Stimulated activated CD8-positive, alpha-beta memory T cell treated with anti-CD3 and anti-CD28 coated beads, Interleukin-7, amount 100 ng/mL, for 48 hours (primary cell): Measurements from ENCODE around the gene KCTD17.
"Not testable (repeated sequence)": the region's sequence is repeated elsewhere in the genome, so short reads cannot be mapped to it uniquely, and the experiment has no call there.

ENCODE experiments used
- DNase-seq, 2 donors: peaks; one replicate each; pipeline ENCODE4 v3.0.0-alpha.2; 2020; ENCODE audit warnings: low read depth in 1 of 2; ENCODE audit errors: extremely low read depth in 1 of 2

The KCTD17 gene

DNA sequence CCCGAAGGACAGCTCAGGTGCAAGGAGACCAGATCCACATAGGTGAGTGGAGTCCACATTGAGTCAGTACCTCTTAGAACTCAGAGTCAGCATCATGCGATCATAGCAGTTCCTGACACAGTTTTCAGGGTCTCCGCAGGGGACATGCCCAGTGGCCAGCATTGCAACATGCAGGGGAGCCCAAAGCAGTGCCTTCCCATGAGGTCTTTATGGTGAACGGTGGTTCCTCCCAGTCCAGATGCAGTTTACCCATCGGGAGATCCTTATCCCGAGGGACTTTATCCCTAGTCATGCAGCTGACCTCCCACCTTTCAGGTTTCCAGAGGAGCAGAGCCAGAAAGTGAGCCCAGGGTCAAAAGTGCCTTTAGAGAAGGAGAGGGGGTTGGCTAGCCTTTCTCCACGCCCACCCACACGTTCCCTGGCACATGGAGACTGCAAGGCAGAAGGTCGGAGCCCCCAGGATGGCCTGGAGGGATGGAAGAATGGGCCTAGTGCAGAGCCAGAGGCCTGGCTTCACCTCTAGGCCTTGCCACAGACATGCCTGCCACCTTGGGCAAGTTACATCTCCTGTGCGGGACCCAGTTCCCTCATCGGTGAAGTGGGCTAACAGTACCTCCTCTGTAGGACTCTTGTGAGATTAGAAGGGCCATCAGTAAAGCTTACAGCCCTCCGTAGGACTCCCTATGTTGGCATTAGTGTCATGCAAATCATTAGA, 6.4 kb downstream of the KCTD17 start:
- no peak for DNase-seq

DNA sequence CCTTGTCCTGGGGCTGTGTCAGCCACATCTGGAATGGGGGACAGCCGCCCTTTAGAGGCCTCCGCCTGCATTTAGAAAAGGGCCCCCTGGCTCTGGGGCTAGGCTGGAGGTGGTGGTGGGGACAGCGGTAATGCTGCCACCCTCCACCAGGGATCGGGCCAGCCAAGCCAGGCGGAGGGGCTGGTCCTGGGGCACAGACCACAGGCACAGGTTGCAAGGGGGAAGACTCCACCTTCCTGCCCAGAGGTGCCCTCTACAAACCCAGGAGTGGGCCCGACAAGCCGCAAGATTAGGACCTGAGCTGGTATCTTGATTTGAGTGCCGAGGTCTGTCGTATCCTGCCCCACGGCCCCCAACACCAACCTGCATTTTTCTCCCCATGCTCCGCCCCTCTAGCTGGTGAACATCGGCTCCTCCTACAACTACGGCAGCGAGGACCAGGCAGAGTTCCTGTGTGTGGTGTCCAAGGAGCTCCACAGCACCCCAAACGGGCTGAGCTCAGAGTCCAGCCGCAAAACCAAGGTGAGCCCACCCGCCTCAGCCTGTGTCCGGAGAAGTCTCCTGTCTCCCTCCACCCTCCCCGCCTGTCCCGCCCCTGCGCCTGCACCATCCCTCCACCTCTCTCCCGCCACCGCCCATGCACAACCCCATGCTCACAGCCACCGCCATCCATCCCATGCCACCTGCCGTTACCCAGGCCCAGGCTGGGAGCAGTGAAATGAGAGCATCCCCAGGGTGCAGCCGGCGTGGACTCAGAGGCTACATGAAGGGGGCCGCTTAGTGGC, 7.6 kb downstream of the KCTD17 start:
- no peak for DNase-seq

DNA sequence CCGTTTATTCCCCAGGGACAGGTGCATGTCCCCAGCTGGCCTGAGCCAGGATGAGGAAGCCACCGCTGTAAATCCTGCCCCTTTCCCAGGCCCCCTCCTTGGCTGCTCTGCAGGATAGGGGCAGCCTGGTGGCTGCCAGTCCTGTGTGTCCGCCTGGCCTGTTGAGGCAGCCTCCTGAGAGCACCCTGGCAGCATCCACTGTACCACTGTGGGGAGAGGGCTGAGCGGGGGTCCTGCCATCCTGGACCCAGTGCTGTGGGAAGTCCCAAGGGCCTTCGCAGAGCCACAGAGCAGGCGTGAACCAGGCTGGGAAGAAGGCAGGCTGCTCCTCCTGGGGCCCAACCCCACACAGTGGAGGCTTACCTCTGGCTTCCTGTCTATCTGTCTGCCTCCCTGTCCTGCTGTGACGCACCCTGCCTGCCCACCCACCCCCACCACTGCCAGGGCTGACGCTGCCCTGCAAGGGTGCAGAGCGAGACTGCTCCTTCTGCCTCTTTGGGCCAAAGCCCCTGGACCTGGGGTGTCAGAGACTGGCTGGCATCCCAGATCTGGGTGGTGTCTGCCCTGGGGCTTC, 8.4 kb downstream of the KCTD17 start:
- DNase-seq, result peak in 1 of 2 donors; percentile 28

DNA sequence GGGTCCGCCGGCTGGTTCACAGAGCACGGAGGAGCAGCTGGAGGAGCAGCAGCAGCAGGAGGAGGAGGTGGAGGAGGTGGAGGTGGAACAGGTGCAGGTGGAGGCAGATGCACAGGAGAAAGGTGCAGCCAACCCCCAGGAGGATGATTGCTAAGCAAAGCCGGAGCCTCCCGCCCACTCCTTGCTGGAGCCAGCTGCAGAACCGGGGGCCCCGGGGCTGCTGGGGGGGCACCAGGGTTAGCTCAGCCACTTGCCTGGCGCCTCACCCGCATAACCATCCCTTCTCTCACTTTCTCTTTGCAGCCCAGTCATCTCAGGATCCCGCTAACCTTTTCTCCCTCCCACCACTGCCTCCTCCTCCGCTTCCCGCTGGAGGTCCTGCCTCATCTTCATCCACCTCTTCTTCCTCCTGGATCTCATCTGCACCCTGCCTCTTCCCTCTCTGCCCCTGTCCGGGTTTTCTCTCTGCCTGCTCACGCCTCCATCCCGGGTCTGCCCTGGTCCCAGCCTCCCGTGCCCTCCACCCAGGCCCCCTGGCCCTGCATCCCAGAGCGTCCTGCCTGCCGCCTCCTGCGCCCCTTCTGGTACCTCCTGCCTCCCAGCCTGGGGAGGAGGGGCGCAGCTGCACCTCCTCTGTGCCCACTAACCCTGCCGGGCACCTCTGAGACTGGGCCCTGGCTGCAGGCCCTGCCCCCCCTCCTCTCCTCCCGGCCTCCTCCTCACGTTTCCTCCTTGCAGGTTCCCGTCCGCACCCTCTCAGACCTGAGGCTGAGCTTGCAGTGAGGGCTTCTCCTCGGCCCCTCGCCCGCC, 9.5 kb downstream of the KCTD17 start:
- peak; percentile 58 to 79 for DNase-seq

DNA sequence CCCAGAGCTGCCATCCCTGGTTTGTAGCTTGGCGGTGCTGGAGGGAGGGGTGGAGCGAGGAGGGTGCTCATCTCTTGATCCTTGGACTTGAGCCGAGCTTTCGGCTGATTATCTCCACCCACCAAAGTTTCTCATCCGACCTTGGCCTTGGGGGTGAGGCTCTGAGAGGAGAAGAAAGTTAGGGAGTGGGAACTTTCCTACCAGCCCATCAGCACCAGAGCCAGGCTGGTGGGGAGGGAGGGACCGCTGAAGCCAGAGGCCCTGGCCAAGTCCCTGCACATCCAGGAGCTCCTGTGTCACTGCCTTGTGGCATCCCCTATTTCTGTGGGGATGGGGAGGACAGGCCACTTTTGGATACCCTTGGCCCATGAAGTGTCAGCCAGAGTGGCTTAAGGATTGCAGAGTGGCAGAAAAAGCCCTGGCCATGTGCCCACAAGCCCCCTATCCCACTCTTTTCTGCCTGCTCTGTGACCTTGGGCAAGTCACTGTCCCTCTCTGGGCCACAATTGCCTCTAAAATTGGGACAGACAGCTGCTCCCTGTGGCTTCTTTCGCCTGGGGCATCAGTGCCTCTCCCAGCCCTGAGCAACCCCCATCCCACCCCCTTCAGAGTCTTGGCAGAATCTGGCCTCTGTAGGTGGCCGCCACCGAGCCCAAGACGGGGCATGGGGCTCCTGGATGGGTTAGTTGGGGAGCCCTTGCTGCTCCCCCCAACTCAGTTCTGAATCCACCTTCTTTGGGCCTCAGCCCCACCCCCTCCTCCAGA, 10.3 kb downstream of the KCTD17 start:
- no peak for DNase-seq

- peak in 1 of 2 donors; percentile 14 for DNase-seq
Measured at GRCh38 chr22:37062376-37062675, 10.8 kb downstream of the KCTD17 start.

DNA sequence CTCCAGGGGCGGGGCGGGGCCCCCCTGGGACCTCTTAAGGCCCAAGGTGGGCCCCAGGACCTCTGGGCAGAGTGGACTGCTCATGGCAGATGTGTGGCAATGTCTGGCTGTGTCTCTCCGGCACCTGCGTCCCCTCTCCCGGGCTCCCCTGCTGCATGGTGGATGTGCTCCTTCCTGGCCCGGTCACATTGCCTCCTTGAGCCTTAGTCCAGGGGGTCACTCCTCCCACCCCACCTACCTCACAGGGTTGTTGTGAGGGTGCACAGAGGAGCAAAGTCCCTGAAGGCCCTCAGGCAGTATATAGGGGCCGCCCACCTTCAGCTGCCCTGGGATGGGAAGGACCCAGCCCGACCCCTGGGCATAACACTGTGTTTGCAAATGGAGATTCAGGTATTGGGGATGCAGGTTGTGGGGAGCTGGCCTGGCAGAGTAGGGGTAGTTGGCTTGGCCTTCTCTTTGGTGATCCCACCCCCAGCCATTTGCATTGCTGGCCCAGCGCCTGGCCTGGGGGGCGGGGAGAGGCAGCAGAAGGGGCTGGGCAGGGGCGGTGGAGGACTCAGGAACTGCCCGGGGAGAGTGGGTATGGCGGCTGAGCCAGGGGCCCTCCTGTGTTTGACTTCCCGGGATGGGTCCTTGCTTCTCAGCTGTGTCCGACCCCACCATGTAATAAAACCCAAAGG, 11.3 kb downstream of the KCTD17 start:
- DNase-seq, result no peak

GRCh38 chr22:37063431-37064420, 12.2 kb downstream of the KCTD17 start:
- no peak for DNase-seq

GRCh38 chr22:37064553-37064952, 13.0 kb downstream of the KCTD17 start:
- no peak for DNase-seq

- DNase-seq, result no peak
Measured at GRCh38 chr22:37065180-37065579, 13.6 kb downstream of the KCTD17 start.

DNA sequence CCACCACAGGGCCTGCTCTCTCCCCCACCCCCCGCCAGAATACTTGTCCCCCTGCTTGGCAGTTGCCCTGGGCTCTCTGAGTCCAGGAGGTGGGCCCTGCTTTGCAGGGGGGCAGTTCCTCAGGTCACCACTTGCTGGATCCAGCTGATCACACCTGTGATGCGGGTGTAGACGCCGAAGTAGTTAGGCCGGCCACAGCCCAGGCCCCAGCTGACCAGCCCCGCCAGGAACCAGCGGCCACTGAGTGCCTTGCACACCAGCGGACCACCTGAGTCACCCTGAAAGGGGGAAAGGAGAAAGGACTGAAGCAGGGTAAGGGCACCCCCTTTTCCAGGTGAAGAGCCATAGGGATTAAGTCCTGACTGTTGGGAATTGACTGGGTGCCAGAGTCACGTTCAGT, 14.4 kb downstream of the KCTD17 start:
- DNase-seq, result no peak

DNA sequence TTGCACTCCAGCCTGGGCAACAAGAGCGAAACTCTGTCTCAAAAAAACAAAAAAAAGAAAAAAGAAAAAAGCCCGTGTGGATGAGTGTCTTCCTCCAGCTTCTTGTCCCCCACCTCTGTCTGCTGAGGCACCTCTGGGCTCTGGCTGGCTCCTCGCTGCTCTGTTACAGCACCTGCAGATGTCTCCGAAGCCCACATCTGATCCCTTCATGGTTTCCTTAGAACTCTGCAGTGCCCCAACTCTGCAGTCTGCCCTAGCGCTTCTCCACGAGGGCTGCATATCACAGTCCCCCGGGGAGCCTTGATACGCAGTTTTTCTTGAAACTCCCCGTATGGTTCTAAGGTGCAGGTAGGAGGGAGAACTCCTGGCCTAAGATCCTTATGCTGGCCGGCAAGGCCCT, 15.9 kb downstream of the KCTD17 start:
- no peak for DNase-seq

DNA sequence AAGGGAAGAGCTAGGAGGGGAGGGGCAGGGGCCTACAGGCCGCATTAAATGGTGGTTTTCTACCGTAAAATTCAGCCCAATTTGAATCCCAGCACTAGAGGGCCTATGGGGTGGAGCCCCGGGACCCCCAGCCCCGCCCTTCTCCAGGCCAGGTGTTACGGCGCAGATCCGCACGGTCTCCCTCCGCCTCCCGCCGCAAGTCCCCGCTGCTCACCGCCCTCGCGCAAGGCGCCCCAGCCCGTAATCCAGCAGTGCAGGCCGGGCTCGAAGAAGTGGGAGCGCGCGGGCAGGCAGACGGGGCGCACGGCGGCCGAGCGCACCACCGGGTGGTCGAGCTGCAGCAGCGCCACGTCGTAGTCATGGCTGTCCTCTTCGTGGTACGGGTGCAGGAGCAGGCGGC, 17.3 kb downstream of the KCTD17 start:
- no peak for DNase-seq

- DNase-seq, result no peak
Measured at GRCh38 chr22:37069319-37069718, 17.8 kb downstream of the KCTD17 start.

DNA sequence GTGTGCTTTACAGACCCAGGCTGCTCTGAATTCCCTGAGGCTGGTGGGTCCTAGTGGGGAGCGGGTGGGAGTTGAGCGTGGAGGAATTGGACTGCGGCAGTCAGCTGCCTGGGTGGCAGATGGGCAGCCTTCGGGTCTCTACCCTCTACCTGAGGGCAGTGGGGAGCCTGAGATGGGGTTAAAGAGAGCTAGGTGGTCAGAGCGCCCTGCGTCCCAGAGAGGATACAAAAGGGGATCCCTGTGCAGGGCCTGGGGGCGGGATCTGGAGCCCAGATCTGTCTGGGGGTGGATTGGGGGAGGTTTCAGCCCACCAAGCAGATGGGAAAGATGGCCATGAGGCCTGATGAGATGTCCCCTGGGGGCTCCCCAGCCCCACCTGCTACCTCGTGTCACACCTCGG, 18.2 kb downstream of the KCTD17 start:
- DNase-seq, result no peak

DNA sequence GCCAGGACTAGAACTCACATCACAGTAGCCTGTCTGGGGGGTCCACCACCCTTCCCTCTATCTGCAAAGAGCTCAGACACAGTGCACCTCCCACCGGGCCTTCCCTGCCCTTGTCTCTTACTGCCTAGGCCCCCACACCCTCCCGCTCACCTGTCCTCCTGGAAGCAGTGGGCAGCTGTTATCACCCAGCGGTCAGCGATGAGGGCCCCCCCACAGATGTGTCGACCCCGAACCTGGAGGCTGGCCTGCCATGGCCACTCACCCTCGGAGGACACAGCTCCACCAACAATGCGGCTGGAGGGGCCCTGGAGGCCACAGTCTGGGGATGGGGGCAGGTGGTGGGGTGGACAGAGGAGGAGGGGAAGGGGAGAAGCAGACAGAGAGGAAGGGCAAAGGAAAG, 18.8 kb downstream of the KCTD17 start:
- DNase-seq, result no peak

DNA sequence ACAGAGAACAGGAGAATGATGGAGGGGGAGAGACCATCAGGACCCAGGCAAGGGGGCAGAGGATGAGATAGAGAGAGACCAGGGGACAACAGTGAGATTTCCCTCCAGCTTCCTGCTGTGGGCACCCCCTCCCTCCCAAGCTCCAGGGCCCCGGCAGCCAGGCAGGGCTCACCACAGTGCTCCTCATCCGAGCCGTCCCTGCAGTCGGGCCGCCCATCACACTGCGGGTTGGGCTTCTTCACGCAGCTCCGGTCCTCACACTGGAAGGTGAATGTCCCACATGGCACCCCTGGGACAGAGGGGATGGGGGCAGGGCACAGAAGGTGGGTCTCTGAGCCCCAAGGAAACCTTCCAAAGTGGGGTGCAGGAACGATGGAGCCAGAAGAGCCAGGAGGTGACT, 19.2 kb downstream of the KCTD17 start:
- DNase-seq, result no peak

- DNase-seq, result not testable (repeated sequence)
Measured at GRCh38 chr22:37071850-37072592, 20.5 kb downstream of the KCTD17 start.
